IPS-NIHi7 (cell line): Measurements from ENCODE around the gene DISC1.
"Not testable (repeated sequence)": the region's sequence is repeated elsewhere in the genome, so short reads cannot be mapped to it uniquely, and the experiment has no call there.

Source experiments
- DNase-seq: peaks from one replicate; pipeline ENCODE4 v3.0.0; 2012; ENCODE audit warnings: mixed read lengths; ENCODE audit errors: extremely low spot score

Gene DISC1

GRCh38 chr1:231770506-231771175, 144.1 kb downstream of the DISC1 start:
- no peak for DNase-seq

DNA sequence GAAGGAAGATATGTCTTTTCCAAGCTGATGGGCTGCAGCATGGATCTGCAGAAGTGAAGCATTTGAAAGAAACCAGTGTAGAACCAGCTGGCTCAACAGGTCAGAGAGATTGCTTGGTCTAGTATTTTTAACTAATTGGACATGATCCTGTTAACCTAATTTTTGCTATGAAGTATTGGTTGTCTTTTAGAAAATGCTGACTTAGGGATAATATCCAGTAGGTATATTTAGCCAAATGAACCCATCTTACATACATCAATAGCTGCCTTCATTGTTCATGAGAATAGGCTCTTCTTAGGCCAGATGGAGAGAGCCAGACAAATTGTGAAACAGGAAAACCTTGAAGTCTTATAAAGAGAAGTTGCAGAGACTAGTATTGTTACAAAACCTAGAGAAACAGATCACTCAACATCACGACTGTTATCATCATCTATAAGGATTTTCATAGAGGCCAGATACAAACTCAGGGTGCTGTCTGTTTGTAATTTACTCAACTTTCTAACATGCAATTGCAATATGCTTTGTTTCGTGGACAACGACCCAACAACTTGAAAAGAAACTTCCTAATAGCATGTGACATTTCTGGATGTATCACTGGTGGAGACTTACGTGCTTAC, 148.2 kb downstream of the DISC1 start:
- no peak for DNase-seq

DNA sequence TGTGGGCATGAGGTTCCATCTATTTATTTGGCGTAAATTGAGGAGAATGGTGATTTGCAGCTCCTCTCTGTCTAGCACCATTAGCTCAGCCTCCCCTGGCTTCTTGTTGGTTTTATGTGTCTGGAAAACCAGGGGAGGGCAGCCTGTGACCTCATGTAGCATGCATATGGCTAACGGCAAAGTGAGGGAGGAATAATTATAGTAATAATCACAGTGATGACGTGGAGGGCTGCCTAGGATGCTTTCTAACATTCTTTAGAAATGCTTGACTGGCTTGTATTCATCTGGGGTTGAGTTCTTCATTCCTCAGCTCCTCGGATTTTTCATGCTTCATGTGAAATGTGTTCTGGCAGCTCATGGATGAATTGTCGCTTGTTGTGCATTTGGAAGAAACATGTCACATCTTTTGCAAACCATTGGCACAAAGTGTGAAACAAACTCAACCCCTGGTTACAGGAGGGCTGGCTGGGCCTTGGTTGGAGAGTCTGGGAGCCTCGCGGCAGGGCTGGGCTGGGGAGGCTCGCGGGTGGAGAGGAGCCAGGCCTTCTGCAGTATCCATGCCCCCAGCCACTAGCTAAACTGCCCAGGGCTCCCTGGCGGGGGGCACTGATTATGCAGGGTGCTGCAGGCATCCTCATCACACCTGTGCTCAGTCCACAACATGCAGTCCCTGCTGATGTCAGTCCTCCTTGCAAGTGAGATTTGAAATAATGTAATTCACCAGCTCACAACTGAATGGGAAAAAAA, 149.6 kb downstream of the DISC1 start:
- no peak for DNase-seq

GRCh38 chr1:231776757-231777062, 150.1 kb downstream of the DISC1 start:
- DNase-seq: no peak

DNA sequence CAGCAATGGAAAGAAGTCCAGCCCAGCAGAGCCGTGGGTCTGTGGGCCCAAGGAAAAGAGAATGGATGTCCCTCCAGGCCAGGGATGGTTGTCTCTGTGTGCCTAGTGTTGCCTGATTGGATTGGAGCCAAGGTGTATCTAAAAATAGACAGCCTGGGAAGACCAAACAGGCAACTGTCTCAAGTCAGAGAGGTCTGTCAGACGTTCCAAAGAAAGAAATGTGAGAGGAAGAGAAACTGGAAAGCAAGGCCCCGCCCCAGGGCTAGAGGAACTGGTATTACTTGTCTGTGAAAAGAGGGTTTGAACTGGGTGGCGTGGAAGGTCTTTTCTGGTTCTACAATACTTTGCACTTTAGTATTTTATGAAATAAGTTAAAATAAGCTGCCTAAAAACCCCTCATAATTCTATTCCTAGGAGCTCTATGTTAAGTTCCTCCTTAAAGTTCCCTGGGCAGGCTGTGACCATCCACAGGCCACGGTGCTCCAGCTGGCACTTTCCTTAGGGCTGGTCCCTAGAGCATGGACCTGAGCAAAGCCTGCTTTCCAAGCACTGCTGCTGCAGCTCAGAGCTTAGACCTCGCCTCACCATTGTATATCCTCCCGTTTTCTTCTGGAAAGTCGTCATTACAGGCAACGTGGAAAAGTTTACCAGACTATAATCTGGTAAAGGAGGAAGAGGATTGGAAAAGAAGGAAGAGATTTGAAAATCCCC, 151.6 kb downstream of the DISC1 start:
- DNase-seq: no peak

DNA sequence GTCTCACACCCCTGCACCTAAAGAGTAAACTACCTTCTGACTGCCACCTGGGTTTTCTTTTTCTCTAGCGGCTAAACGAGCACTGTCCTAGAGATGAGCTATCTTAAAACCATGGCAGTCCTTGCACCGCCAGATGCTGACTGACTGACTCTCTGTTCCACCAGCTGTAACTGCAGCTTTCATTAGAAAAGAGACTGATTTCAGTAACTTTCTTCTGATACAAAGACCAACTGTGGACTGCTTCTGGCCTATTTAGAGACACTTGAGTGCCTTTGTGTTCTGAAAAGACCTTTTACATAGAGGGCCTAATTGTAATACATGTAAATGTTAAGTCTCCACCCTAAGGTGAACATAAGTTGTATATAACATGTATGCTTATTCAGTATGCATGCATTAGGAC, 152.5 kb downstream of the DISC1 start:
- DNase-seq: no peak

- no peak for DNase-seq
These were observed 155.3 kb downstream of the DISC1 start for GRCh38 chr1:231781892-231782291.

DNA sequence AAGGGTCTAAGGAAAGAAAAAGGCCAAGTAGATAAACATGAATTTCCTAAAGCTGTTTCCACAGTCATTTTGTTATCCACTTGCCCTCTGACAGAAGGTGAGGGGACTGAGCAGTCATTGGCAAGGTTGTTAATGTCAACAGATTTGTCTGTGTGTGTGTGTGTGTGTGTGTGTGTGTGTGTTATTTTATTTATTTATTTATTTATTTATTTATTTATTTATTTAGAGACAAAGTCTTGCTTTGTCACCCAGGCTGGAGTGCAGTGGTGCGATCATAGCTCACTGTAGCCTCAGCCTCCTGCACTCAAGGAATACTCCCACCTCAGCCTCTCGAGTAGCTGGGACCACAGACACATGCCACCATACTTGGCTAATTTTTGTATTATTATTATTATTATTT, 158.5 kb downstream of the DISC1 start:
- not testable (repeated sequence) for DNase-seq

GRCh38 chr1:231786126-231786525, 159.5 kb downstream of the DISC1 start:
- DNase-seq: no peak

DNA sequence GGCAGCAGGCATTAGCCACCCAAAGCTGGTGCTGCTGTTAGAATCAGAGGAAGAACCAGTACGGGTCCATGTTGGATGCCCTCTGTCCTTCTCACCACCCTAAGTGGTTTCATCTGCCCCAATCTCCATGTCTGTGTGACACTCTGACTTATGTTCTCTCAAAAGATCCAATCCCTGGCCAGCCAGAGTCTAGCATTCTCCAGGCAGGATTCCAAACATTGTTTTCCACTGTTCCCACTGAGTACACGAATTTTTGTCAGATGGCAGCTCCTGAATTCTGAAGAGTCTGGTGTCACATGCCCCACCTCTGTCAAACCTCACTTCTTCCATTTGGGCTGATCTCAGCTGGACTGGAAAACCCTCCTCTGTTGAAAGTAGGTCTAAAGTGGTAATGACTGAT, 166.0 kb downstream of the DISC1 start:
- DNase-seq: no peak

GRCh38 chr1:231793893-231794292, 167.3 kb downstream of the DISC1 start:
- DNase-seq: no peak

- no peak for DNase-seq
These were observed 169.6 kb downstream of the DISC1 start for GRCh38 chr1:231796141-231796540.

DNA sequence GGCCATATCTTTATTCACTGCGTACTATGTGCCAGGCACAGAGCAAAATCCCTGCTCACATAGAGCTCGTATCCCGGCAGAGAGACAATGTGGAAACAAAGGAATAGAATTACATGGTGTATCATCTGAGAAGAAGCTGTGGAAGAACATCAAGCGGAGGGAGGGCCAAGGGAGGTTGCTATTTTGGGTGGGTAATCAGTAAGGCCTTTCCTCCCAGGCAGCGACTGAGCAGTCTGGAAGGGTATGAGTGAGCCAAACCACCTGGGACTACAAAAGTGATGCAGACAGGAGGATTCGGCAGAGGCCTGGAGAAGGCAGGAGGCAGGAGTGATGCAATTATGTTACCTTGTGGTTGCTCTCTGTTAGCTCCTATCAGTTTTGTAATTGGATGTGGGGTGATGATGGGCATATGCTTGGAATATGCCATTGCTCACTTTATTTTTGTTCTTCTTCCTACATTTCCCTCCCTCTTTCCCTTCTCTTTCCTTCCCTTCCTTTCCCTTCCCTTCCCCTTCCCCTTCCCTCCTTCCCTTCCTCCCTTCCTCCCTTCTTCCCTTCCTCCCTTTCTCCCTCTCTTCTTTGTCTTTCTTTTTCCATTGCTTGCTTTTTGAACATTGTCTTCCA, 172.9 kb downstream of the DISC1 start:
- DNase-seq: no peak

DNA sequence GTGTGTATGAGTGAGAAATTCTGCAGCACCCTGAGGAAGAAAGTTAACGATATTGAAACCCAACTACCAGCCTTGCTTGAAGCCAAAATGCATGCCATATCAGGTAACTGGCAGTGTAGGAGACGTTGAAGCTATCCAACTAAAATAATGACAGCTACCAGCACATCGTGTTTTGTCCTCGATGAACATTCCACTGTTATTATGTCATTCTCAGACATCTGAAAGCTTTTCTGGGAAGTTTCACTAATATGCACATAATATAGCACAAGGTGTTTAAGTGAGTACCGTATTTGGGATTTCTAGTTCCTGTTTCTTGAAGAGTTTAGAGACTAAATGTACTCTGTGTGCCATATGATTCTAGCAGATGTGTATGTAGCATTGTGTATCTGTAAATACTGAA, 173.5 kb downstream of the DISC1 start:
- DNase-seq: no peak

- DNase-seq: no peak
These were observed 174.5 kb downstream of the DISC1 start for GRCh38 chr1:231801042-231801585.

- no peak for DNase-seq
These were observed 176.8 kb downstream of the DISC1 start for GRCh38 chr1:231803353-231803752.

DNA sequence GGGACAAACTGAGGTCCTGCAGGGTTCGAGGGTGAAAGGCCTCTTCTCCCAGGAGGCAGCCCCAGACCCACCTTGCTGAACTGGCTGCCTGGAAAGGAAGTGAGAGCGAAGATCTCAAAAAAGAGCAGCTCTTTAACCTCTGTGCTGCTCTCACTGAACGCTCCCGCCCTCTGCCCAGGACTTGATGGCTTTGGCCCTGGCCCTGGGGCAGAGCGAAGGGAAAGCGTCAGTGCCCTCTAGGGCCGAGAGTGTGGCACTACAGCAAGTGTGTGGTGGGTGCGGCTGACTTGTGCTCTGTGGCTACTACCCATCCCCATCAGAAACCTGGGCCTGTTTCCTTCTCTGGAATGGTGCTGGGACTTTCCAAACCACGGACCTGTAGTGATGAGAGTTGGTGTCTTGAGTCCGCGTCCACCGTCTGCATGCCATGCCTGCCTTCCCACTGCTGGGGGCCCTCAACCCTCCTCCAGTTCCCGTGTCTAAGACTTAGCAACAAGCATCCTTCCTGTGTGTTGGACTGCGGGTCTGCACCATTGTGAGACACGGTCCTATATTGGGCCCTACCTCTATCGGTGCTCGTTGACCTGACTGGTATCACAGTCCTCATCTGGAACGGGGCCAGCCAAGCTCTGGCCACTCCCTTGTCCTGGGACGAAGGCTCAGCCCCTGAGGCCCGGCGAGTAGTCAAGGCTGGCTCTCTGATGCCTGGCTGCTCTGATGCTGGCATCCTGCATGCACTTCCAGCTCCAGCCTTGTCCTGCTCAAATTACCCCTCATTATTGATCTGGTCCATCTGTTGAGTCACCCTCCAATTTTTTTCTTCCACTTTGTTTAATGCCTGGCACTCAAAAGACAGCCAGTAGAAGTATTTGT, 180.3 kb downstream of the DISC1 start:
- peak; percentile 93 for DNase-seq

- no peak for DNase-seq
These were observed 181.0 kb downstream of the DISC1 start for GRCh38 chr1:231807541-231807940.

GRCh38 chr1:231808116-231808515, 181.5 kb downstream of the DISC1 start:
- no peak for DNase-seq

DNA sequence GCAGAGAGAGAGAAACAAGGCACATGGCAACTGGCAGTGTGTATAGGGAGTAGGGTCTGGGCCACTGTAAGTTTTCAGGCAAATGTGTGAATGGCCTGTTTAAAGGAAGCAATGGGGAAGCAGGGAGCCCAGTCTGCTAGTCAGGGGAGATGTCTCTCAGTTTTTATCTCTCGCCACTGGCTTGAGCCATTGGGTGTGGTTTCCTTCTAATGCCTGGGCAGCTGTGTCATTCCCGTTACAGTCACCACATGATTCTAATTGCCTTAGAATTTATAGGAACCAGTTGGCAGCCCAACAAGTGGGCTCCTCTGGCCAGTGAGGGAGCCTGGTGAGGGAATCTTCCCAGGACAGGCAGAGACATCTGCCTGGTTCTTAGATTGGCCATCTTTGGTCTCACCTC, 182.4 kb downstream of the DISC1 start:
- DNase-seq: no peak

DNA sequence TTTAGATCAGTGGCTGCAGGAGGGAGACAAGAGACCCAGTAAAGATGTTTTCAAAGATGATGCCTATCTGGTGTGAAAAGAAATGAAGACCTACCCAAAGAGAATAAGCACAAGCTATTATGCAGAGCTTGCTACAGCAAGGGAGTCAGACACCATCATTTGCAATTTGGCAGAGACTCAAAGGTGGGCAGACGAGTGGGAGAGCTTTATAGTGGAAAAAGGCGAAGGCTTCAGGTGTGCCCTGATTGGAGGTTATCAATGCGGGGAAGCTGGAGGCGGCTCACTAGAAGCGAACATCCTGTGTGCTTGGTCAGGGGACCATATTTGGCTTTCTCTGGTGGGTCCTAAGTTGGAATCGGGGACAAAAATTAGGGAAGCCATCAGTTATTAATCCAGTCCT, 183.8 kb downstream of the DISC1 start:
- DNase-seq: no peak
